B cell (primary cell): ENCODE measurements around the gene COASY. TPM values are rescaled to one million over a fixed set of nuclear protein-coding genes. Genes with fewer than 3 reads are reported as not detected.
A peak's percentile ranks its signal among the peaks of the same experiment; 100 is the strongest.

Experiments used
- ATAC-seq: fragments of 200-7000 bp; cut with Tn5 transposase; one replicate; pipeline ENCODE4 v1.10.0; 2021; ENCODE audit warnings: low read depth, mild to moderate bottlenecking, moderate number of reproducible peaks, moderate library complexity
- CTCF ChIA-PET: fragments of 350-600 bp; sonication (Branson Sonifier 250); formaldehyde crosslinking; loops from one replicate; lab custom pipeline; 2021; ENCODE audit warnings: antibody characterized with exemption, inconsistent platforms; lab: Charles Lee
- POLR2A ChIA-PET: fragments of 350-600 bp; sonication (Branson Sonifier 250); formaldehyde crosslinking; loops from one replicate; lab custom pipeline; 2021; ENCODE audit warnings: antibody characterized with exemption; lab: Charles Lee
- DNase-seq: peaks from one replicate; pipeline ENCODE4 v3.0.0; 2013
- H2AFZ ChIP-seq: 2 replicates; pipeline ENCODE4 v1.6.1; 2012; ENCODE audit warnings: mild to moderate bottlenecking, low read depth, low read length; ENCODE audit not compliant: insufficient read depth, poor library complexity, severe bottlenecking
- H3K27ac ChIP-seq, 2 donors: 1 replicate in 1 of 2; 2 replicates in 1 of 2; pipeline ENCODE4 v1.5.1; 2012 to 2013; ENCODE audit warnings: low read length in 2 of 2, mild to moderate bottlenecking in 2 of 2, moderate library complexity in 1 of 2
- H3K27me3 ChIP-seq, 4 experiments: fragments of 200-600 bp in 1 of 4; sonication (generic) in 1 of 4; replicated peaks in 1 of 4; 1 replicate in 2 of 4; 2 replicates in 2 of 4; pipeline versions ENCODE4 v1.6.1 to v1.7.0; 2013 to 2016; ENCODE audit warnings: low read length in 3 of 4, mild to moderate bottlenecking in 2 of 4, mixed read lengths in 1 of 4, moderate library complexity in 1 of 4; ENCODE audit not compliant: insufficient read depth in 4 of 4, control insufficient read depth in 3 of 4; ENCODE audit errors: control extremely low read depth in 1 of 4
- H3K36me3 ChIP-seq, 2 experiments: replicated peaks in 1 of 2; 1 replicate in 1 of 2; 2 replicates in 1 of 2; pipeline versions ENCODE4 v1.6.1 to v1.7.1; 2013; ENCODE audit warnings: low read length in 1 of 2; ENCODE audit not compliant: insufficient read depth in 2 of 2, control insufficient read depth in 1 of 2; ENCODE audit errors: control extremely low read depth in 1 of 2, extremely low read depth in 1 of 2
- H3K4me1 ChIP-seq, 2 donors: fragments of 200-600 bp in 1 of 2; sonication (generic) in 1 of 2; 1 replicate in 1 of 2; 2 replicates in 1 of 2; pipeline versions ENCODE4 v1.5.1 to v1.6.1; 2013 to 2017; ENCODE audit warnings: low read length in 2 of 2; ENCODE audit not compliant: control insufficient read depth in 2 of 2, insufficient read depth in 2 of 2
- H3K4me2 ChIP-seq: replicated peaks from 2 replicates; pipeline ENCODE3; 2012; ENCODE audit warnings: mild to moderate bottlenecking, low read depth, low read length; ENCODE audit not compliant: poor library complexity, severe bottlenecking
- H3K4me3 ChIP-seq, 5 experiments: fragments of 200-600 bp in 1 of 5; sonication (generic) in 1 of 5; 1 replicate in 3 of 5; 2 replicates in 2 of 5; pipeline versions ENCODE4 v1.5.1 to v1.7.0; 2011 to 2016; ENCODE audit warnings: low read length in 4 of 5, mild to moderate bottlenecking in 4 of 5, low read depth in 2 of 5, control low read depth in 1 of 5, moderate library complexity in 1 of 5; ENCODE audit not compliant: insufficient read depth in 1 of 5; ENCODE audit errors: control extremely low read depth in 1 of 5, extremely low read depth in 1 of 5
- H3K79me2 ChIP-seq: fragments of 200-600 bp; sonication (generic); one replicate; pipeline ENCODE4 v1.6.0; 2016; ENCODE audit warnings: low read length; ENCODE audit not compliant: control insufficient read depth, insufficient read depth
- H3K9ac ChIP-seq: fragments of 200-600 bp; sonication (generic); 2 replicates; pipeline ENCODE4 v1.6.1; 2017; ENCODE audit warnings: mild to moderate bottlenecking, low read length, moderate library complexity
- H3K9me3 ChIP-seq, 3 donors: one replicate each; pipeline versions ENCODE4 v1.6.1 to v1.7.1; 2013; ENCODE audit warnings: low read length in 2 of 3; ENCODE audit not compliant: control insufficient read depth in 2 of 3, insufficient read depth in 1 of 3; ENCODE audit errors: control extremely low read depth in 1 of 3
- H4K20me1 ChIP-seq: 2 replicates; pipeline ENCODE4 v1.6.0; 2012; ENCODE audit warnings: mild to moderate bottlenecking, low read length; ENCODE audit not compliant: insufficient read depth, control insufficient read depth, poor library complexity, severe bottlenecking
- H3K27ac Mint-ChIP-seq: one replicate; pipeline ENCODE4 v1.8.0; 2021; ENCODE audit warnings: mixed read lengths
- H3K27me3 Mint-ChIP-seq: one replicate; pipeline ENCODE4 v1.8.0; 2021; ENCODE audit warnings: mixed read lengths
- H3K4me1 Mint-ChIP-seq: one replicate; pipeline ENCODE4 v1.8.0; 2021; ENCODE audit warnings: mixed read lengths
- H3K4me3 Mint-ChIP-seq: one replicate; pipeline ENCODE4 v1.8.0; 2021; ENCODE audit warnings: mixed read lengths
- H3K9me3 Mint-ChIP-seq: one replicate; pipeline ENCODE4 v1.8.0; 2022; ENCODE audit warnings: mixed read lengths; ENCODE audit not compliant: insufficient read depth
- CTCF ChIP-seq: fragments of 200-600 bp; IDR thresholded peaks from one replicate; pipeline ENCODE4 v1.8.0; 2022; ENCODE audit warnings: antibody characterized with exemption, mild to moderate bottlenecking
- EZH2 ChIP-seq: IDR thresholded peaks from 2 replicates; pipeline ENCODE4 v1.6.1; 2012; ENCODE audit warnings: borderline replicate concordance, low read depth, mild to moderate bottlenecking, moderate library complexity, low read length; ENCODE audit not compliant: insufficient read depth, poor library complexity, severe bottlenecking
- WGBS: methylation state at CpG from one replicate; pipeline ENCODE4 v1.1.5; 2013; ENCODE audit warnings: missing lambda C conversion rate; ENCODE audit not compliant: insufficient coverage; 5-methylcytosine and 5-hydroxymethylcytosine counted together
- intact Hi-C: fragments of 100-400 bp; cut with micrococcal nuclease; formaldehyde crosslinking; loops from one replicate; pipeline ENCODE4 v1.10.0; 2022
- polyA plus RNA-seq: library from polyadenylated mRNA; depleted of rRNA; stranded (reverse); fragments of >200 nt; gene quantifications from 2 replicates; pipeline ENCODE4 v1.2.3, GENCODE V29; 2012
- total RNA-seq, 2 donors: library from RNA; stranded (reverse); fragments of 120-200 nt in 1 of 2; gene quantifications; 1 replicate in 1 of 2; 2 replicates in 1 of 2; pipeline versions ENCODE4 v1.2.3 to v1.2.4, GENCODE V29; 2013 to 2022

The COASY gene
- total and polyA plus RNA-seq, 2 donors (not counting 1 experiment from before 2014, with no cell fraction given): 76.6 to 82.3 TPM

GRCh38 chr17:42562388-42563142 is 617 bp downstream of the COASY start:
- Histone ChIP-seq H3K4me2 (peak overlapping the region; percentile 80), H3K27me3 (no peaks in the 10 kb centered on the region), H3K9me3 (no peaks in the 10 kb centered on the region), H3K9ac (peak overlapping the region; percentile 93), H3K4me3 (peak overlapping the region; percentile 76 to 99 (median 93)), H2AFZ (peak overlapping the region; percentile 79), H3K79me2 (peaks cover 58% of the 10 kb centered on the region), H4K20me1 (peaks cover 12% of the 10 kb centered on the region), H3K27ac (peak overlapping the region; percentile 68 to 87), H3K4me1 (peaks cover 27 to 38% of the 10 kb centered on the region in 2 donors), H3K36me3 (peaks cover 0 to 26% of the 10 kb centered on the region in 2 experiments)
- CTCF ChIA-PET: interaction anchor here (0.7 to 6.4 kb wide), 2 partner anchors 15 to 35 kb away, joined by 3 to 51 read pairs; partner anchors contain the start of gene PSMC3IP
- Mint-ChIP-seq H3K4me3 (peak overlapping the region; percentile 97), H3K4me1 (peaks cover 40% of the 10 kb centered on the region), H3K27ac (peak overlapping the region; percentile 96), H3K27me3 (no peaks in the 10 kb centered on the region), H3K9me3 (no peaks in the 10 kb centered on the region)
- intact Hi-C loops: loop anchor here (1.0 kb wide), 3 partner anchors 8 to 15 kb away; partner anchors contain the start of gene PSMC3IP
- 18% methylated on average over 48 of the region's 48 CpGs for WGBS
- TF ChIP-seq CTCF: no peak
- no peak for TF ChIP-seq EZH2
- no peak for ATAC-seq
- DNase-seq: no peak
- POLR2A ChIA-PET: interaction anchor here (0.8 to 2.1 kb wide), 2 partner anchors 8 to 15 kb away, joined by 3 to 6 read pairs; partner anchors contain the start of gene PSMC3IP

DNA sequence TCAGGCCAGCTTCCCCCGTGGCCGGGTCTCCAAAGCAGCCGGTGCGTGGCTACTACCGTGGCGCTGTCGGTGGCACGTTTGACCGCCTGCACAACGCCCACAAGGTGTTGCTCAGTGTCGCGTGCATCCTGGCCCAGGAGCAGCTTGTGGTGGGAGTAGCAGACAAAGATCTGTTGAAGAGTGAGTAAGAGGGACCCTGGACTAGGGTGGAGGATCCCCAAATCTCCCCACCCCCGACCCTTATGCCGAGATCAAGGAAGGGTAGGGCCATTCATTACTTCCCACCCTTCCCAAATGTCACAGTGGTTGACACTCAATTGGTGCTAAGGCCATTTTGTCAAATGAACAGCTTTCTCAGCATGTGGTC is 1.2 kb downstream of the COASY start:
- H3K27me3 ChIP-seq: no peaks in the 10 kb centered on the region
- H2AFZ ChIP-seq: no peak overlapping the region
- no peaks in the 10 kb centered on the region for H3K27me3 Mint-ChIP-seq
- WGBS: 64% methylated on average over 5 of the region's 14 CpGs
- no peaks in the 10 kb centered on the region for H3K9me3 ChIP-seq
- H3K4me1 ChIP-seq: peaks cover 31 to 43% of the 10 kb centered on the region in 2 donors
- H3K4me2 ChIP-seq: peak overlapping the region; percentile 80
- H3K36me3 ChIP-seq: peaks cover 0 to 26% of the 10 kb centered on the region in 2 experiments
- H3K27ac Mint-ChIP-seq: peak overlapping the region; percentile 96
- DNase-seq: no peak
- peak overlapping the region; percentile 93 for H3K9ac ChIP-seq
- peaks cover 12% of the 10 kb centered on the region for H4K20me1 ChIP-seq
- POLR2A ChIA-PET: interaction anchor here (0.8 to 2.1 kb wide), 2 partner anchors 8 to 14 kb away, joined by 3 to 6 read pairs; partner anchors contain the start of gene PSMC3IP
- peaks cover 43% of the 10 kb centered on the region for H3K4me1 Mint-ChIP-seq
- peak overlapping the region; percentile 2 to 87 for H3K27ac ChIP-seq
- CTCF ChIA-PET: interaction anchor here (0.6 to 6.4 kb wide), 4 partner anchors 14 to 36 kb away, joined by 3 to 51 read pairs (median 3); partner anchors contain the start of gene PSMC3IP
- H3K79me2 ChIP-seq: peaks cover 62% of the 10 kb centered on the region
- peak overlapping the region in 4 of 5 experiments; percentile 93 to 99 (median 94) for H3K4me3 ChIP-seq
- intact Hi-C loops: no loop called here
- no peaks in the 10 kb centered on the region for H3K9me3 Mint-ChIP-seq
- no peak for ATAC-seq
- TF ChIP-seq CTCF (no peak), EZH2 (no peak)
- peak overlapping the region; percentile 97 for H3K4me3 Mint-ChIP-seq
